HG03064 (cell line): ENCODE results near the gene SUMF1.

Experiments used
- ATAC-seq: cut with Tn5 transposase; IDR thresholded peaks from one replicate; pipeline ENCODE4 v1.9.1; 2021; ENCODE audit warnings: low read depth; ENCODE audit not compliant: unreplicated experiment

The SUMF1 gene

GRCh38 chr3:4497843-4498324, 30.8 kb upstream of the SUMF1 start:
- no peak for ATAC-seq

GRCh38 chr3:4497005-4497692, 30.1 kb upstream of the SUMF1 start:
- no peak for ATAC-seq

- no peak for ATAC-seq
Observed at GRCh38 chr3:4496087-4496452, 29.0 kb upstream of the SUMF1 start.

- no peak for ATAC-seq
Observed at GRCh38 chr3:4495294-4496086, 28.4 kb upstream of the SUMF1 start.

- peak; percentile 28 for ATAC-seq
Observed at GRCh38 chr3:4494895-4495264, 27.8 kb upstream of the SUMF1 start.

- no peak for ATAC-seq
Observed at GRCh38 chr3:4493941-4494894, 27.1 kb upstream of the SUMF1 start.

- peak; percentile 89 for ATAC-seq
Observed at GRCh38 chr3:4493014-4493940, 26.2 kb upstream of the SUMF1 start, which contains the start of gene ITPR1. TSS of gene ITPR1 (plus strand) at chr3:4493348. CDS start at chr3:4516492, 23,144 bp downstream.

GRCh38 chr3:4492208-4493013, 25.3 kb upstream of the SUMF1 start:
- ATAC-seq, result no peak

- ATAC-seq, result no peak
Observed at GRCh38 chr3:4491855-4492207, 24.8 kb upstream of the SUMF1 start.

GRCh38 chr3:4478261-4478660, 11.2 kb upstream of the SUMF1 start:
- no peak for ATAC-seq

GRCh38 chr3:4476496-4476895, 9.4 kb upstream of the SUMF1 start:
- ATAC-seq, result no peak

GRCh38 chr3:4475804-4476203, 8.7 kb upstream of the SUMF1 start:
- ATAC-seq, result no peak

GRCh38 chr3:4474683-4475490, 7.8 kb upstream of the SUMF1 start:
- peak; percentile 57 for ATAC-seq

- no peak for ATAC-seq
Observed at GRCh38 chr3:4472766-4473165, 5.7 kb upstream of the SUMF1 start.

- ATAC-seq, result no peak
Observed at GRCh38 chr3:4472312-4472711, 5.2 kb upstream of the SUMF1 start.

- no peak for ATAC-seq
Observed at GRCh38 chr3:4471907-4472306, 4.8 kb upstream of the SUMF1 start.

- no peak for ATAC-seq
Observed at GRCh38 chr3:4467522-4467867, 426 bp upstream of the SUMF1 start.

GRCh38 chr3:4464576-4464975, 2.5 kb downstream of the SUMF1 start:
- no peak for ATAC-seq
